Mucosa of descending colon (tissue), 3 donors: Measurements from ENCODE around the gene PIP4K2B. TPM values are rescaled to one million over a fixed set of nuclear protein-coding genes. Genes with fewer than 3 reads are reported as not detected.

Source experiments
- ATAC-seq: fragments of 200-7000 bp; cut with Tn5 transposase; one replicate; pipeline ENCODE4 v1.9.1; 2020; ENCODE audit warnings: mild to moderate bottlenecking, moderate library complexity
- DNase-seq, 3 donors: peaks; one replicate each; pipeline ENCODE4 v3.0.0-alpha.2; 2020
- H3K36me3 ChIP-seq: fragments of 200-600 bp; one replicate; pipeline ENCODE4 v1.8.0; 2021; ENCODE audit warnings: low read depth, mild to moderate bottlenecking
- H3K4me1 ChIP-seq: fragments of 200-600 bp; one replicate; pipeline ENCODE4 v1.8.0; 2021; ENCODE audit warnings: low read depth, mild to moderate bottlenecking
- H3K4me3 ChIP-seq: fragments of 200-600 bp; one replicate; pipeline ENCODE4 v1.8.0; 2021; ENCODE audit warnings: mild to moderate bottlenecking
- H3K9me3 ChIP-seq: fragments of 200-600 bp; one replicate; pipeline ENCODE4 v1.8.0; 2021; ENCODE audit warnings: mild to moderate bottlenecking
- CTCF ChIP-seq: fragments of 200-600 bp; IDR thresholded peaks from one replicate; pipeline ENCODE4 v1.8.0; 2022; ENCODE audit warnings: antibody characterized with exemption, mild to moderate bottlenecking
- intact Hi-C, 2 donors: fragments of 100-400 bp; cut with DNase I in 1 of 2; cut with micrococcal nuclease in 1 of 2; formaldehyde crosslinking; loops; one replicate each; pipeline versions ENCODE4 v1.11.0 to v1.11.1; 2022; cut with DNase I, micrococcal nuclease
- total RNA-seq, 3 donors: library from RNA; stranded (reverse); fragmentation: NEBNext Ultra II Directional in 2 of 3; extraction: Animal tissue kit (Norgen Biotek cat#: 25700) in 2 of 3; gene quantifications; one replicate each; pipeline versions ENCODE4 v1.2.1 to v1.2.4, GENCODE V29; 2021 to 2023
- donor health status: DM: no; HTN: no; CAD: no; lungs with moderate emphysema.
- donor health status: DM: no; HTN: no; CAD: no.
- donor health status: DM: no; HTN: yes; CAD: no.

PIP4K2B gene
- total RNA-seq, 3 donors from 2014 or later, result 16.7 to 44.8 (median 20.6) TPM

- intact Hi-C loops, result no loop called here
- TF ChIP-seq CTCF, result no peak
- ATAC-seq, result peak; percentile 58
Observed at GRCh38 chr17:38749223-38750043, 49.9 kb downstream of the PIP4K2B start.

GRCh38 chr17:38748892-38749222, 50.5 kb downstream of the PIP4K2B start:
- Histone ChIP-seq H3K36me3 (peaks cover 4% of the 10 kb centered on the region), H3K9me3 (no peaks in the 10 kb centered on the region), H3K4me3 (peak overlapping the region; percentile 23), H3K4me1 (peaks cover 46% of the 10 kb centered on the region)
- intact Hi-C loops, result no loop called here
- ATAC-seq (no peak), DNase-seq (no peak)
- TF ChIP-seq CTCF, result no peak

More at GRCh38 chr17:38749223-38750043, 49.9 kb downstream of the PIP4K2B start:
- Histone ChIP-seq H3K9me3 (no peaks in the 10 kb centered on the region), H3K36me3 (peaks cover 4% of the 10 kb centered on the region), H3K4me1 (peaks cover 51% of the 10 kb centered on the region), H3K4me3 (peak overlapping the region; percentile 23)
- DNase-seq, result peak; percentile 85 to 92 (median 88)

- DNase-seq, result peak; percentile 88 to 97 (median 91)
- peak; percentile 23 for ATAC-seq
- intact Hi-C loops, result no loop called here
- Histone ChIP-seq H3K36me3 (peaks cover 4% of the 10 kb centered on the region), H3K4me3 (peak within 1 kb of the TSS; percentile 43), H3K9me3 (no peaks in the 10 kb centered on the region), H3K4me1 (peaks cover 44% of the 10 kb centered on the region)
- no peak for TF ChIP-seq CTCF
Observed at GRCh38 chr17:38748149-38748891, 51.0 kb downstream of the PIP4K2B start, which contains the start of gene PCGF2. TSS of gene PCGF2 (minus strand) at chr17:38748336. CDS start at chr17:38740402, 7,934 bp downstream.

- no peak for ATAC-seq
- no peak for TF ChIP-seq CTCF
- intact Hi-C loops, result no loop called here
Observed at GRCh38 chr17:38747463-38748148, 51.8 kb downstream of the PIP4K2B start.

GRCh38 chr17:38746849-38747462, 52.4 kb downstream of the PIP4K2B start:
- Histone ChIP-seq H3K36me3 (no peaks in the 10 kb centered on the region), H3K4me3 (peak overlapping the region; percentile 43), H3K4me1 (peaks cover 56% of the 10 kb centered on the region), H3K9me3 (no peaks in the 10 kb centered on the region)
- no peak for ATAC-seq
- intact Hi-C loops, result no loop called here
- TF ChIP-seq CTCF, result no peak
- peak in 1 of 3 donors; percentile 27 for DNase-seq

More at GRCh38 chr17:38747463-38748148, 51.8 kb downstream of the PIP4K2B start:
- H3K4me1 ChIP-seq, result peaks cover 51% of the 10 kb centered on the region
- H3K9me3 ChIP-seq, result no peaks in the 10 kb centered on the region
- H3K36me3 ChIP-seq, result peaks cover 4% of the 10 kb centered on the region
- H3K4me3 ChIP-seq, result peak overlapping the region; percentile 43
- DNase-seq, result peak; percentile 61 to 69 (median 67)
